MM.1S (cell line): ENCODE measurements around the gene CEBPE.

Experiments
- EZH2 ChIP-seq: fragments of 300-600 bp; sonication (generic); optimal IDR thresholded peaks from 2 replicates; pipeline ENCODE3; 2017; ENCODE audit warnings: low read depth, mild to moderate bottlenecking, antibody characterized with exemption, low read length, mixed read lengths
- EZH2phosphoT487 ChIP-seq: fragments of 300-600 bp; sonication (generic); IDR thresholded peaks from 2 replicates; pipeline ENCODE4 v1.6.1; 2018; ENCODE audit warnings: antibody characterized with exemption, low read length
- TF ChIP-seq, protein P1 (sequence below): fragments of 300-600 bp; sonication (generic); IDR thresholded peaks from 2 replicates; pipeline ENCODE4 v1.5.1; 2016; ENCODE audit warnings: antibody characterized with exemption, low read length, mixed read lengths

- TF ChIP-seq, protein P1, sequence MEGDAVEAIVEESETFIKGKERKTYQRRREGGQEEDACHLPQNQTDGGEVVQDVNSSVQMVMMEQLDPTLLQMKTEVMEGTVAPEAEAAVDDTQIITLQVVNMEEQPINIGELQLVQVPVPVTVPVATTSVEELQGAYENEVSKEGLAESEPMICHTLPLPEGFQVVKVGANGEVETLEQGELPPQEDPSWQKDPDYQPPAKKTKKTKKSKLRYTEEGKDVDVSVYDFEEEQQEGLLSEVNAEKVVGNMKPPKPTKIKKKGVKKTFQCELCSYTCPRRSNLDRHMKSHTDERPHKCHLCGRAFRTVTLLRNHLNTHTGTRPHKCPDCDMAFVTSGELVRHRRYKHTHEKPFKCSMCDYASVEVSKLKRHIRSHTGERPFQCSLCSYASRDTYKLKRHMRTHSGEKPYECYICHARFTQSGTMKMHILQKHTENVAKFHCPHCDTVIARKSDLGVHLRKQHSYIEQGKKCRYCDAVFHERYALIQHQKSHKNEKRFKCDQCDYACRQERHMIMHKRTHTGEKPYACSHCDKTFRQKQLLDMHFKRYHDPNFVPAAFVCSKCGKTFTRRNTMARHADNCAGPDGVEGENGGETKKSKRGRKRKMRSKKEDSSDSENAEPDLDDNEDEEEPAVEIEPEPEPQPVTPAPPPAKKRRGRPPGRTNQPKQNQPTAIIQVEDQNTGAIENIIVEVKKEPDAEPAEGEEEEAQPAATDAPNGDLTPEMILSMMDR = no peak
- TF ChIP-seq EZH2 = no peak
- no peak for TF ChIP-seq EZH2phosphoT487
Observed at GRCh38 chr14:23099212-23099861, 19.7 kb downstream of the CEBPE start.
